HCT116 (cell line): ENCODE measurements around the gene NAT9.

ENCODE experiments used
- EZH2 ChIP-seq: fragments of 200-600 bp; sonication (generic); IDR thresholded peaks from 2 replicates; pipeline ENCODE4 v1.6.1; 2017; ENCODE audit warnings: antibody characterized with exemption, mixed run types
- EZH2phosphoT487 ChIP-seq: fragments of 200-600 bp; IDR thresholded peaks from 2 replicates; pipeline ENCODE4 v1.6.1; 2018; ENCODE audit warnings: antibody characterized with exemption, borderline replicate concordance
- POLR2A ChIP-seq: IDR thresholded peaks from 2 replicates; pipeline ENCODE4 v1.7.0; 2011; ENCODE audit warnings: borderline replicate concordance; ENCODE audit not compliant: insufficient read depth, insufficient read length; ENCODE audit errors: extremely low read depth
- POLR2AphosphoS5 ChIP-seq: IDR thresholded peaks from 2 replicates; pipeline ENCODE4 v1.6.1; 2011; ENCODE audit warnings: mild to moderate bottlenecking, low read depth, low read length, moderate library complexity
- SP1 ChIP-seq: IDR thresholded peaks from 2 replicates; pipeline ENCODE4 v1.6.1; 2012; ENCODE audit warnings: low read depth
- YY1 ChIP-seq: IDR thresholded peaks from 2 replicates; pipeline ENCODE4 v1.6.1; 2011; ENCODE audit warnings: low read length, low read depth, moderate library complexity, mild to moderate bottlenecking; ENCODE audit not compliant: insufficient replicate concordance; ENCODE audit errors: extremely low read depth
- TF ChIP-seq, protein P1 (sequence below), 3 experiments: fragments of 200-600 bp in 1 of 3; sonication (generic) in 1 of 3; IDR thresholded peaks in 2 of 3; conservative IDR thresholded peaks in 1 of 3; 2 replicates each; pipeline ENCODE4 v1.5.1; 2012 to 2017; ENCODE audit warnings: low read depth in 2 of 3, low read length in 2 of 3, antibody characterized with exemption in 1 of 3, borderline replicate concordance in 1 of 3, control low read depth in 1 of 3, mild to moderate bottlenecking in 1 of 3, mixed read lengths in 1 of 3, mixed run types in 1 of 3, moderate library complexity in 1 of 3; ENCODE audit not compliant: insufficient read depth in 1 of 3
- TF ChIP-seq, protein P2 (sequence below): IDR thresholded peaks from 2 replicates; pipeline ENCODE4 v1.6.1; 2012

GRCh38 chr17:74748279-74748528 is 27.9 kb downstream of the NAT9 start:
- TF ChIP-seq, protein P1, sequence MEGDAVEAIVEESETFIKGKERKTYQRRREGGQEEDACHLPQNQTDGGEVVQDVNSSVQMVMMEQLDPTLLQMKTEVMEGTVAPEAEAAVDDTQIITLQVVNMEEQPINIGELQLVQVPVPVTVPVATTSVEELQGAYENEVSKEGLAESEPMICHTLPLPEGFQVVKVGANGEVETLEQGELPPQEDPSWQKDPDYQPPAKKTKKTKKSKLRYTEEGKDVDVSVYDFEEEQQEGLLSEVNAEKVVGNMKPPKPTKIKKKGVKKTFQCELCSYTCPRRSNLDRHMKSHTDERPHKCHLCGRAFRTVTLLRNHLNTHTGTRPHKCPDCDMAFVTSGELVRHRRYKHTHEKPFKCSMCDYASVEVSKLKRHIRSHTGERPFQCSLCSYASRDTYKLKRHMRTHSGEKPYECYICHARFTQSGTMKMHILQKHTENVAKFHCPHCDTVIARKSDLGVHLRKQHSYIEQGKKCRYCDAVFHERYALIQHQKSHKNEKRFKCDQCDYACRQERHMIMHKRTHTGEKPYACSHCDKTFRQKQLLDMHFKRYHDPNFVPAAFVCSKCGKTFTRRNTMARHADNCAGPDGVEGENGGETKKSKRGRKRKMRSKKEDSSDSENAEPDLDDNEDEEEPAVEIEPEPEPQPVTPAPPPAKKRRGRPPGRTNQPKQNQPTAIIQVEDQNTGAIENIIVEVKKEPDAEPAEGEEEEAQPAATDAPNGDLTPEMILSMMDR (IDR thresholded peaks at IDR 0.05 in 2 of 3, conservative IDR thresholded peaks at IDR 0.05 in 1 of 3; ENCODE audit: borderline replicate concordance in 1 of 3, insufficient read depth in 1 of 3, low read depth in 2 of 3, low read length in 2 of 3), result no peak
- TF ChIP-seq POLR2AphosphoS5 (no peak), SP1 (no peak), EZH2 (no peak), EZH2phosphoT487 (no peak), POLR2A (no peak), YY1 (no peak)
- TF ChIP-seq, protein P2, sequence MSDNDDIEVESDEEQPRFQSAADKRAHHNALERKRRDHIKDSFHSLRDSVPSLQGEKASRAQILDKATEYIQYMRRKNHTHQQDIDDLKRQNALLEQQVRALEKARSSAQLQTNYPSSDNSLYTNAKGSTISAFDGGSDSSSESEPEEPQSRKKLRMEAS, result no peak
